Stimulated activated CD4-positive, alpha-beta T cell treated with anti-CD3 and anti-CD28 coated beads, Interleukin-12 subunit alpha, Interleukin-12 subunit beta, amount 100 ng/mL, for 24 hours (primary cell): ENCODE data around the gene UACA.

Experiments
- DNase-seq, 2 experiments: peaks; one replicate each; pipeline ENCODE4 v3.0.0-alpha.2; 2020; ENCODE audit warnings: low read depth in 2 of 2

Gene UACA

DNA sequence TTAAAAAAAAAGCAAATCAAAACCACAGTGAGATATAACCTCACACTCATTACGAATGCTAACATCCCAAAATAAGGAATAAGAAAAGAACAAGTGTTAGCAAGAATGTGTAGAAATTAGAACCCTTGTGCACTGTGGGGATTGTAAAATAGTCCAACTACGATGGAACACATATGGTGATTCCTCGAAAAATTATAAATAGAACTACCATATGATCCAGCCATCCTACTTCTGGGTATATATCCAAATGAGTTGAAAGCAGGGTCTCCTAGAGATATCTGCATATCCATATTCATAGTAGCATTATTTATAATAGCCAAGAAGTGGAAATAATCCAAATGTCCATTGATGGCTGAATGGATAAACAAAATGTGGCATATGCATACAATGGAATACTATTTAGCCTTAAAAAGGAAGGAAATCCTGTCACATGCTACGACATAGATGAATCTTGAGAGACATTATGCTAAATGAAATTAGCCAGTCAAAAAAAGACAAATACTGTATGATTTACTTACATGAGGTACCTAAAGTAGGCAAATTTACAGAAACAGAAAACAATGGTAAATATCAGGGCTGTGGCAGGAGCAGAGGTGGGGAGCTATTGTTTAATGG lies 55.6 kb downstream of the UACA start:
- DNase-seq, result no peak

DNA sequence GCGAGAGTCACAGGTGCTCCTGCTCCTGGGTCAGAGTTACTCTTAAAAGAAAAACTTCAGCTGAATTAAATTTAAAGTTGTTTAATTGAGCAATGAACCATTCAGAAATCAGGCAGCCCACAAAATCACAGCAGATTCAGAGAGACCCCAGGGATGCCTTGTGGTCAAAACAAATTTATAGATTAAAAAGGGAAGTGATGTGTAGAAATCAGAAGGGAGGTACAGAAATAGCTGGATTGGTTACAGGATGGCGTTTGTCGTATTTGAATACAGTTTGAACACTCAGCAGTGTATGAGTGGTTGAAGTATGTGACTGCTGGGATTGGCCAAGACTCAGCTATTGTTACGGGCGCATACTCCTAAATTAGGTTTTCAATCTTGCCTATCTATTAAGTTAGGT lies 58.6 kb downstream of the UACA start:
- no peak for DNase-seq

DNA sequence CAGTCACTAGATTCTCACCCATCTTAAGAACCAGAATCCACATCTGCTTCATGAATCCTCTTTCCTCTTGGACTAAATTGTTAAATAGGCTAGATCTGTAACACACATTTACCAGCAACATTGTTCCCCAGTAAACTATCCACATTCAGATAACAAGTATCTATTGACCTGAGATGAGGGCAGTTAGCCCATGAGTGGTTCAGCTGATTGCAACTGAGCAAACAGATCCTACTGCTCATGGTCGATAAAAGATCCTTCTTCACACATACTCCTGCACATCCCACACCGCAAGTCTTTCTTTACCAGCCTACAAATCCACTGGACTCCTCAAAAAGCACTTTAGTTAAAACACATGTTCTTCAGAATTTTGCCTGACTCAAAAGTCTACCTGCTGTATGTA lies 59.2 kb downstream of the UACA start:
- DNase-seq, result no peak

DNA sequence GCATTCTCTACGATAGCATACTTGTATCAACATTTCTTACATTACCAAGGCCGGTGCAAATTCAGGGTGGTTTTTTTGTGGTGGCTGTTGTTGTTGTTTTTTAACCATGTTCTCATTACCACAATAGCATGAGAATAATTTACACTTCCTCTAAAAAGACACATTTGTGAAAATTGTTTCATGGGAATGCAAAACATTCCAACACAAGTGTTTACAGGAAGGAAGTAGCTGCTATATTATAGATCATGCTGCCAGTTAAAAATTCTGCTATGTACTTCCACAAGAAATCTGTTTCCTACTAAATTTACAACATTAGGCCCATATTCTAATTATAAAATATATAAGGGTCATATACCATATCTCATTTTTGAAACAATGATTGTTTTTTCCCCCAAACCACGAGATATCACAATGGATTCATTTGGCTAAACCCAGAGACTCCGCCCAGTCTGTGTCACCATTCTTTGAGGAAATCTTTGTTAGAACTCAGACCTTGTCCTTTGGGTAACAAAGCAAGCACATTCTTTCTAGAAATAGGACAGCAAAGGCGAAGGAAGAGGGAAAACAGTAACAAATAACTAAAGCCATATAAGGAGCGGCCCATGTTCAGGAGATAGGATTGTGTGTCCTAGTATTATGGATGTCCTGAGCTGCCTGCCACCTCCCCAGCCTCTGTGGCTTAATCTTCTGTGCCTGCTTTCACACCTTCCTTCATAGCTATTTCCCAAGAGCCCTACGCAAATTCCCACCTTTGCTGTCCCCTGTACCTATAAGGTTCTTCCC lies 60.1 kb downstream of the UACA start:
- no peak for DNase-seq

DNA sequence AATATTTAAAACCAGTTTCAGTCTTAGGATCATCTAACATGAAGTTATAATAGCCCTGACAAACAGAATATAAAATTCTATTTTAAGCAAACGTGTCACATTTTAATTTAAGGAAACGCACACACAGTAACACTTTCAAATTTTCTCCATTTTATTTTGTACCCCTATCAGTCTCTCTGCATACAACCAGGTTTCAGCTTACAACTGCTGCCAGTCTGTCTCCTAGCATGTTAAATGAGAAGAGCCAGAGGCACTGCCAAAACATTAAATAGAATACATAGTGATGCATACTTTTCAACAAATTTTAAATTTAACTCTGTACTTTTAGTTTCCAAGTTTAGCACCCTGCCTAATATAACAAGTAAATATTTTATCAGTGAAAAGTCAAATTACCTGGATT lies 60.8 kb downstream of the UACA start:
- DNase-seq, result no peak

DNA sequence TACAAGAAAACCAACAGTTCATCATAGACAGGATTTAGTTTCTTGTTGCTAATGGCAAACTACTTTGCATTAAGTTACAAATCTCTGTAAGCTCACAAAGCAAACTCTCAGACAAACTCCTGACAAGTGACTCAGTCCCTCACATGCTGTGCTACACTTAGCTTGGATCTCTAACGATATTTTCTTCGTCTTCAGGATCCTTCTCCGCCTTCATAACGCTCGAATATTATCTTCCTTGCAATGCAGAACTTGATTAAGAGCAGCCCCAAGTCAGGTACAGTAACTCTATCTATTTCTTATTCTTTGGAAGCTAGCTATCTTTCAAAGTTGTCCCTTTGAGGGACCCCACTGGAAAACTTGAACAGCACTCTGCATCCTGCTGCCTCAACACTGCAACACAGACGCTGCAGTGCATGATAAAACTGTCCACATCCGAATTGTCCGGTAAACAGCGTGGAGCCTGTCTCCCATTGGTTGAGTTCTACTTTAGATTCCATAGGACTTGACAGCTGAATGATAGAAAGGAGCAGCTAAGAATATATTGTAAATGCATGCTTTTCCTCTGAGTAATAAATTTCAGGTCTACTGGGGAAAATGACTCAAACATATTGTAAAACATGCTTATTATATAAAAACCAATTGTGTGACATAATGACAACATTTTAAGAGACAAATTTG lies 61.3 kb downstream of the UACA start:
- DNase-seq, result no peak

DNA sequence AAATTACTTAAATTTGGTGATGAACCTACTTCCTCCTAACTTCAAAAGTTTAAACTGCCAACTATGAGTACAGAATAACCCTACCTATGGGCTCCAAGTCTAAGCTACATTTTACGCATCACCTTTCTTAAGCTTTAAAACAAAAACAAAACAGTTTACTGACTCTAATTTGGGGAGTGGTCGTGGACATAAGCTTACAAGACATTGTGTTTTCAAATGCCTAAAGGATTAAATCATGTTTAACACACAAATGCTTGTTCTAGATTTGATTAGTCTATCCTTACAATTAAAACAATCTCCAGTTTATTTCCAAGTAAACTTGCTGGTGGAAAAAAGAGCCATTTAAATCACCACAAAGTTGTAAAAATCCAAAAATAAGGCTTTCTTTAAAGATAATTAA lies 62.2 kb downstream of the UACA start:
- no peak for DNase-seq

DNA sequence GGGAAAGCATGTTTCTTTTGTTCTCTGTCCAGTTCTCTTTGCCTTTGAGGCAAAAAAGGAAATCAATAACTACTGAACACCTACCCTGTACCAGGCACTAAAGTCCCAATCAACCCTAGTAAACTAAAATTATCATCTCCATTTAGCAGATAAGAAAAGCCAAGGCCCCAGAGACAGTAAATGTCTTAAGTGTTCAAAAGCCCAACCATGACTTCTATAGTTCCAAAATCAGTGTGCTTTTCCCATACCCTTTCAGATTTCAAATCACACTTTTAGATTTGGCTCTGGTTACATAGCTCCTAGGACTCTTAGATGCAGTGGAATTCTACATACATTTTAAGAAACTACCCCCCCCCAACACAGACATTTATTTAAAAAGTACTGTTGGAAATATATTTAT lies 63.5 kb downstream of the UACA start:
- no peak for DNase-seq

DNA sequence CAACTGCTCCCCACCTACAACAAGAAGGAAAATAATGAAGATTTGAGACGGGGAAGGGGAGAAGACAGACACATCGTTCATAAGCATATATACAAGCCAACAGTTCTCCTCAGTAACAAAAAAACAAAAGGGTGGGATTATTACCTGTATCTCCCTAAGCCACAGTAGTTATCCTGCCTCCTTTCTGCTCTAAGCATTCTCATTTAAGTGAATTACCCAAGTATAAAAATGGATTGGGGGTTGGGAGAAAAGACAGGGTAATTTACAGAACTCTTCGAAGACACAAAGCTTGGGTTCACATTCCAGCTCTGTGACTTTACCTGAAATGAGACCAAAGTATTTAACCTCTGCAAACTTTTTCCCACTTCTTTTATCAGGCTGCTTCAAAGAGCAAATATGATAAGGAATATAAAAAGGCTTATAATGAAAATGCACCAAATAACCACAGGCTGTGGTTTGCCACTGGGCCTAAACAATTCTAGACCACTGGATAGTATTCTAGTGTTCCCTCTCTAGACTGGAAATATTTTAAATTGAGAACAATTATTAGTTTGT lies 64.4 kb downstream of the UACA start:
- no peak for DNase-seq

DNA sequence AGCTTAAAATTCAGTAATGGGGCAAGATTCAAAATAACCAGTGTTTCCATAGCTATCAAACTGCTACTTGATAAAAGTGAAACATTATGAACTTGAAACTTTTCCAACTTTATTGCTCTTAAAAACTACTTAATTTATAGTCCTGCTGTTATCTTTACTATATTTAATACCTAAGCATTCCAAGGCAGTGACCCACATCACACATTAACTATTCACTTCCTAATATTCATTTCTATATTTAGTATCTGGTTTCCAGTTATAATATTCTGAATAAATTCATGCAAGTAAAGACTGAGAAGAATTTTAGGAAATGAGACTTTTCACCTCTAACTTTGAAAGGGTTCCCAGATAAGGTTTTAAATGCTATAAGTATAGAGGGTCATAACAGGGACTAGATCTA lies 64.9 kb downstream of the UACA start:
- DNase-seq, result no peak

DNA sequence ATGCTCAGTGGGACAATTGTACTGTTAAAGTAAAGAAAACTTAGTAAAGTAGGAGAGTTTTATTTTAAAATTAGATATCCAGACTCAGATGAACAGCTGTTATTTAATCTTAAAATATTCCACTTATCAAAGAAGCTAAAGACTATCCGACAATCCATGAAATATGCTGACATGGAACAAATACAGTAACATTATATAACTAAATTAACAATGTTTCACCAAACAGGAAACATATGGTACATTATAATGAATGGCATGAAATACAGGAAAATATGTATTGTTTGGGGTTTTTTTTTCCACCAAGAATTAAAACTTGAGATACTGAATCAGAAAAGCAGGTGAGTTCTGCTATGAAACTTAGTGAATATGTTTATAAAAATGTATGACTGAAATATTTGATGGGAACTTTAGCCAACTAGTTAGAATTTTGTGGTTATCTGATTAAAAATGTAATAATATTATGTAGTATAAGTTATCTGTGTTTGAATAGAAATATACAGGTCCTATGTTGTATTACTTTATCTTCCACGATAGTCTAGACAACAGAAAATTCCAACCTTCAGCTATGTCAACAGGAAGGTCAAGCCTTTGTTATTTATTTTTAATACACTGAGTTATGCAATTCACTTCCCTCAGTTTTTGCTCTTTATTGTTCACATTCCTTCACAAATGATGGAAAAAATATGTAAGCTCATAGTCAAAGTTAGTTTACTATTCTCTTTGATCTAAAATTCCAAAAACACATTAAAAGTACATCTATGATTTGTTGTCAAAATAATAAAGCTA lies 72.7 kb downstream of the UACA start:
- no peak for DNase-seq

DNA sequence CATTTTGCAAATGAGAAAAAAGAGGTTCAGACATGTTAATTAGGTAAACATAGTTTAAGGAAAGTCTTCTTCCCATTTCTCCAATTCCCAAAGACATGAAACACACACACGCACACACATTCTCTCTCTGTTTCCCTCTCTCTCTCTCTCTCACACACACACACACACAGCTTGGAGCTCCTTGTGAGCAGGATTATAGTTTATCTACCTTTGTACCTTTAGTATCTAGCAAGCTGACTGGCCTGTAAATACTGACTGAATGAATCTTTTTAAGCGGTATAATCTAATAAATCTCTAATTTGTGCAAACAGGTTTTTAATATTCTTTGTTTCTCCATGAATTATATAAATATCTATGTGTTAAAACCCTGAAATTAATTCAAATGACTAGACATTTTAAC lies 73.3 kb downstream of the UACA start:
- DNase-seq, result no peak

DNA sequence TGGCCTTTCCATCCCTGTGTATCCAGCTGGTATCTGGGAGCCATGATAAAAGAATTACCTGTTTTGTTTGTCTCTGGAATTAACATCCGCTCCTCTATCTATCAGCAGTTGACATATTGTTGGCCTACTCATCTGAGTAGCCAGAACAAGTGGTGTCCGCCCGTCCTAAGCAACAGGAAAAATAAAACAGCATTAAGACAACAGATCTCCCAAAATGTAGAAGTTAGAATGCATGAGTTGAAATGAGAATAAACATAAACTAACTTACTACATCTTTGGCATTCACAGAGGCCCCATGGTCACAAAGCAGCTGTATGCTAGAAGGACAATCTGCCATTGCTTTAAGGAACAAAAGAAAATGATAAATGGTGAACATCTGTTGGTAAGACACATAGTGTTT lies 75.9 kb downstream of the UACA start:
- DNase-seq, result no peak

DNA sequence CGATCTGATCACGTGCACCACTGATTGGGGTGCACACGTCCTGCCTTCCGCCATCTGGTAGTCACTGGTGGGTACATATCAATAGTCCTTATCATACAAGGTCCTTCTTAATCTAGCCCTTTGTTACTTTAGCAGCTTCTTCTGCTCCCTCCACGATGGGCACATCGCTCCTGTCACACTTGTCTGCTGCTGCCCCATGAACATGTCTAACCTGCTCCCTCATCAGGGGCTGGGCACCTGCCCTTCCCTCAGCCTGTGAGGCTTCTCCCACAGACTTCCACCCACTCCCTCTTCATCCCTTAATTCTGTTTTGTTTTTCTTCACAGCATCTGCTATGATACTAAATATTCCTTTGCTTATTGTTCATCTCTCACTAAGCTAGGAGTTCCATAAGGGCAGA lies 82.5 kb downstream of the UACA start:
- DNase-seq, result no peak

DNA sequence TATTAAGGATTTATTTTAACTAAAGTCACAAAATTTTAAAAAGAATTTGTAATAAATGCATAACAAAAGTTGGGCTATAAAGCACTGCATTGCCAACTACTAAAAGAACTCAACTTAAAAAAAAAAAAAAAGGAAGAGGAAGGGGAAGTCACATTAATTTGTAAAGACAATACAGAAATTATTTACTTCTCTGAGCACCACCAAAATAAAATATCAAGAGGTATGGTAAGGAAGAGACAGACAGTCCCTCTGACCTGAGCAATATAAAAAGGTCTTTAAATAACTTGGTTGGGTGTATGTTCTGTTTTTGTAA lies 83.5 kb downstream of the UACA start:
- DNase-seq, result no peak

DNA sequence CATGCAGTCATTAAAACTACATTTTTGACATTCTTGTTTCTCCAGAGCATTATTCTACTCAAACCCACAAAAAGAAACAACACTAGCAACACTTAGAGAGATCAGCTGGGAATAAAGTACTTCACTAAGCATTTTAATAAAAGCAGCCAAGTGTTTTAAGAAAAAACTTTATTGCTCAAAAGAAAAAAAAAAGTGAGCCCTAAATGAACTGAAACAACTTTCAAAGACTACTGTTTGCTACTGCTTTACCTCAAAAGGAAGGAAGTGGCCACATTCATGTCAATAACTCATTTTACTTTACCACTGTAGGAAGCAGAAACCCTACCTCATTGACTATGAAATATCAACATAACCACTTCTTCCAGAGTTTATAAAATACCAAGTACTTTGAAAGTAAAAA lies 91.3 kb downstream of the UACA start:
- no peak for DNase-seq

DNA sequence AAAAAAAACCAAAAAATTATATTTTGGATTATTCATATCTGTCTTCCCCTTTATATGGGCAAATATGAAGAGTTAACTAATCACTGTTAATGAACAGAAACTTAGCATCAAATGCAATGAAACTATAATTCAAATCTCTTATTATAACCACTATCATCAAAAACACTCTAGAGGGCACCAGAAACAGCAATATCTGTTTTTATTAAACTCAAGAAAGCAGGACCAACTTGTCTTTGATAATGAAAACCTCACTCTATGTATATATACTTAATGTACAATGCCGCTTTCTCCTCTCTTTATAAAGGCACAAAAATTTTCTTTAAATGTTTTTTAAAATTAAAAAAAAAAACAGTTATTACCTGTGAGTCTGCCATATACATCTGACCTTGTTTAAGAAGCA lies 92.7 kb downstream of the UACA start:
- no peak for DNase-seq

DNA sequence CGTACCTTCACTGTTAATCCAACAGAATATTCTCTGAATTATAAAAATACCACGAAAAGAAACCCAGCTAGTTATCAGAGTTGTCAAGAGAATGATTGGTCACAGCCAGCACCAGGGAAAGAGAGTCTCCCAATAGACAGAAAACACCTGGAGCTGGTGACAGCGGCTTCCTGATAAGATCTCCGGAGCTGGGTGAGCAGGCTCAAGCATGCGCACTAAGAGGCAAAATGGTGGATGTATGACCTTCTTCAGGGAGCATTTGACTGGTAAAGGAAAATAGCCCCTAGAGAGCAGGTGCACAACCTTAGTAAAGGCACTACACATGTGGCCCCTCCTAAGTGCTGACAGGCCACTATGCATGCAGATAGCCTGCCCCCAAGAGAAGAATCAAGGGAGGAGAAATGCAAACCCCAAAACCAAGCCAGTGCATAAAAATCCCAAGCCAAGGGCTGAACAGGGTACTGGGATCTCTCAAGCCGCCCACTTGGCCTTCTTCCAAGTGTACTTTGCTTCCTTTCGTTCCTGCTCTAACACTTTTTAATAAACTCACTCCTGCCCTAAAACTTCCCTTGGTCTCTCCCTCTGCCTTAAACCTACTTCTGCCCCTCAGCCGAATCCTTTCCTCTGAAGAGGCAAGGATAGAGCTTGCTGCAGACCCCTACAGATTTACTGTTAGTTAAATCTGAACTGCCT lies 93.2 kb downstream of the UACA start:
- no peak for DNase-seq

DNA sequence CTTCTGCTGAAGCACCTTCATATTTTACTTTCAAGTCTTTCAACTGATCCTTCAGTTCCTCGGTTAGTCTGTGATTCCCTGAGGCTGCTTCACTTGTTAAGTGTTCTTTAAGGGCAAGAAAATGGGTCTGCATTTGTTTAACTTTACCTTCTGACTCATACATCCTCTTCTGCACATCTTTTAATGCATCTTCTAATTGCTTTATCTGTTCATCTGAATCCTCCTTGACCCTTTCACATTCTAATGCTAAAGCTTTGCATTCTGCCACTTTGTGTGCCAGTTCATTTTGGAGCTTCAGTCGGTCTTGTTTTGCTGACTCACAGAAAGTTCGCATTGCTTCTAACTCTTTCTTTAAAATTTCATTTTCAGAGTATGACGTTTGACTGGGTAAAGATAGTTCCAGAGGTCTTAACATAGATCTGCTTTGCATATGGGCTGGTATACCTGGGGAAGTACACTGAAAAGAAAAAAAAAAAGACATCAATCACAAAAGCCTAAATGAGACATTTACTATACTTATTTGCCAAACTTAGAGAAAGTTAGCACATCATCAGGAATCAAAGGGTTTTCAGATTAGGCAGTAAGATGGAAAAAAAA lies 94.3 kb downstream of the UACA start:
- DNase-seq, result no peak

DNA sequence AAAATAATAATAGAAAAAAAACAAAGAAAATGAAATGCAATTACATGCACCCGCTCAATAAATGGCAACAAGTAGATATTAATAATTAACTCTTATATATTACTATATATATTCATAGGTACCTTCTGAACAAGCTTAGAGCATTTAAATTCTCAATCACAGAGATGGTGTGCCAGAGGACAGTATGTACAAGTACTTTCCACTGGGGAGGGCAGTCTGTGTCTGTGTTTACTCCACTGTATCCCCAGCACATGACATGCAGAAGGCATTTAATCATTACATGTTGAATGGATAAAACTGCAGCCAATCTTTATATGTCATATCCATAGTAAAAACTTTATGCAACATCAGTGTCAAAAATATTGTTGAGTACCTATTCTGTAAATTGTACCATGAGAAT lies 97.8 kb downstream of the UACA start:
- no peak for DNase-seq

DNA sequence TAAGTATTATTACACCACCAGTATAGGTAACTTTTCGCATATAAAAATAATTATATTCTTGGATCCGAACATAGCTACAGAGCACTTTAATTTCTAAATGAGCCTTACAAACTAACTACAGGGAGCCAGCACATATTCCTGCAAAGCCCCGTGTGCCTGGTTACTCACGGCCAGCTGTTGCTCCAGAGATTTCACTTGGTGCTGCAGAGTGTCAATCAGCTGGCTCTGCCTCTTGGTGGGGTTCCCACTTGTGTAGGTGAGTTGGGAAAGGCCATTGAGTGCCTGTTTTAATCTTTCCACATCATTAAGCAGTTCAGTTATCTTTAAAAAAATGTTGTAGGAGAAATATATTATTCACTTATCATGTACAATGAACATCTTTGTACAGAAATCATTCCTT lies 98.9 kb downstream of the UACA start:
- no peak for DNase-seq
